DMS114 treated with DMSO at 0.1 percent for 48 hours (cell line): ENCODE measurements around the gene CSTPP1.

Experiments used
- DNase-seq: peaks from one replicate; lab custom pipeline; 2025; ENCODE audit not compliant: unreplicated experiment; lab: John Stamatoyannopoulos, UW

Gene CSTPP1

DNA sequence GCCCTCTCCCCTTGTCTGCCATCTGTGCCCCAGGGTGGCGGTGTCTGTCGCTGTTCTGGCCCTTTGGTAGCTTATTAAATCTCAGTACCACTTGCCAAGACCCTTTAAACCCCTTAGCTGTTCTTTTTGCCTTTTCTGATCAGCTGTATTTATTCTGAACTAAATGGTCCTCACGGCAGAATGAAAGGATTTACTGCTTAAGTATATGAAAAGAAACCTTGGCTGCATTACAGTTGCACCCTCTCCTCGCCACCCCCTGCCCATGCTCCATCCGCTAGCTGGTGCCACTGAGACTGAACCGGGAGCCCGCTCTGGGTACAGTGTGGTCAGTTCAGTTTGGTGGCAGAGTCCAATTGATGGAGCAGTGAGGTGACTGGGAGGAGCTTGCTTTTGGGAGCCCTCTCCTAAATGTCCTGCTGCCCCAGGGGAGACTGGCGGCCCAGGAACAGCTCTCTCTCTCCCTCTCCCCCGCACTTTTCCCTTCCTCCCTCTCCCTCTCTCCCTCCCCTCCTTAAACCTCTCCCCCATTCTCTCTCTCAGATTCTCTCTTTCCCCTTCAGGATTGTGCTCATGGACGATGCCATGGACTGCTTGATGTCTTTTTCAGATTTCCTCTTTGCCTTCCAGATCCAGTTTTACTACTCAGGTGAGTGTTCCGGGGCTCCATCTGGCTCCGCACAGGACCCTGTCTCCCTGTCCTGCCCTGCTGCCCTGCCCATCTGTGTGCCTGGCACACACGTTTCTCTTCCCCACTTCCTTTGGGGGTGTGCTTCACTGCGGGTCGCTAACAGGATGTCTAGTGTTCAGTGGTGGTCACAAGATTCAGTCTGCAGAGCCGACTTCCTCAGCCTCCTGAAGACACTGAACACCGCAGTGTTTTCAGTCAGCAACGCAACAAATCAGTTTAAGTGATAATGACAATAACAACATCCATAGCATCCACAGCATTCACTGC, 218.3 kb downstream of the CSTPP1 start:
- DNase-seq = no peak

DNA sequence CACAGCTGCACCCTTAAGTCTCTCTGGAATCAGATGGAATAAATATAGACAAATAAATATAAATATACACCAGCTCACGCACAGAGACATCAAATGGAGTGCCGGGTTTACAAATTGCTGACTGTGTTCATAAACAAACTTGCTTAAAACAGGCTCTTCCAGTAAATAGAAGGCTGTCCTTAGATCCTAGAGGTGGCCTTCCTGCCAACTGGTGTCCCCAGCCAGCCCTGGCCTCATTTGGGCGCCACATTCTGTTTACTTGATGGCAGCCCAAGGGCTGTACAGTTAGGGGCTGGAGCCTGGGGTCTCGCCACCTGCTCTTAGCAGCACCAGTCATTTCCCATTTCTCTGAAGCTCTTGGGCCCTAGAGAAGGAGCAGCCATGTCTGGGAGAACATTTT, 219.3 kb downstream of the CSTPP1 start:
- DNase-seq = no peak

GRCh38 chr11:47156333-47156732, 219.8 kb downstream of the CSTPP1 start:
- DNase-seq = no peak

DNA sequence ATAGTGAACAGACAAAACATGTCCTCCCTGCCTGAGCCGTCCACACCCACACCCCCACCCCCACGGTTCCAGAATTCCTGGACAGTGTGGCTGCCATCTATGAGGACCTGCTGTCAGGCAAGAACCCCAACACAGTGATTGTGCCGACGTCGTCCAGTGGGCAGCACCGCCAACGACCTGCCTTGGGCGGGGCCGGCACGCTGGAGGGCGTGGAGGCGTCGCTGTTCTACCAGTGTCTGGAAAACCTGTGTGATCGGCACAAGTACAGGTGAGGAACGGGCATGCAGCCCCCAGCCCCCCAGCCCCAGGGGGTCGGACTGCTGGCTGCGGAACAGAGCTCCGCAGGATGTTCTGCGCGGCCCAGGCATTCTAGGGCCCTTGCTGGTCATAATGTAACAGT, 220.4 kb downstream of the CSTPP1 start:
- DNase-seq = no peak

- no peak for DNase-seq
Measured at GRCh38 chr11:47157805-47158204, 221.2 kb downstream of the CSTPP1 start.

- no peak for DNase-seq
Measured at GRCh38 chr11:47158242-47158641, 221.7 kb downstream of the CSTPP1 start.

DNA sequence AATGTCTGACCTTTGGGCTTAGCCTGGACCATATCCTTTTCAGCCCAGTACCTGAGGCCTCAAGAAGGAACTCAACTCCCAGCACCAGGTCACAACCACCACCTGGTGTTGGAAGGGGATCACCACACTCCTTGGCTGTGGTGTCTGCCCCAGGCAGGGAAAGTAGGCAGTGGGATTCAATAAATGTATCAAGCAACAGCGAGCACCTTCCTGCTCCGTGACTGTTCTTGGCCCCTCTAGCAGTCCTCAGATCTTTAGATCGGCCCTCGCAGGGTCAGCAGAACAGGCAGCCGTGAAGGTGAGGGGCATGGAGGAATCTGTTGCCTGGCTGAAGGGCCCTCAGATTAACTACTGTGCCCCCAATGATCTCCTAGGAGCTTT, 224.2 kb downstream of the CSTPP1 start:
- DNase-seq = no peak

- DNase-seq = peak; percentile 20
Measured at GRCh38 chr11:47161134-47161854, 224.7 kb downstream of the CSTPP1 start.

GRCh38 chr11:47161890-47162289, 225.3 kb downstream of the CSTPP1 start:
- no peak for DNase-seq

DNA sequence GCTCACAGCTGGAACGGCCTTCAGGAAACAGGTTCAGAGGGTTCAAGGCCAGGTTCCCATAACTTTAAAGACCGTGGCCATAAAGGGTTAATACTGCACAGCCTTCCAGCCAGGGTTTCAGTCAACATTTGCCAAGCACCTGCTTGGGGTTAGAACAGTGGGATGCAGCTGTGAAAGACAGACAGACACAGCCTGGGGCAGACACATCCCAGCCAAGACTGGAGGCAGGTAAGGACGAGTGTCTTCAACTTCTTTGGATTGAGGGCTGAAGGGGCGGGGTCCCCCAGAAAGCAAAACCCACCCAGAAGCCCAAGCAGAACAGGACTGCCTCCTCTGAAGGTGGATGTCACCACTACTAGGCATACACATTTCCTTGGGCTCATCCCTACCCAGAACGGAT, 225.9 kb downstream of the CSTPP1 start:
- DNase-seq = no peak

- DNase-seq = no peak
Measured at GRCh38 chr11:47163193-47163592, 226.6 kb downstream of the CSTPP1 start.

DNA sequence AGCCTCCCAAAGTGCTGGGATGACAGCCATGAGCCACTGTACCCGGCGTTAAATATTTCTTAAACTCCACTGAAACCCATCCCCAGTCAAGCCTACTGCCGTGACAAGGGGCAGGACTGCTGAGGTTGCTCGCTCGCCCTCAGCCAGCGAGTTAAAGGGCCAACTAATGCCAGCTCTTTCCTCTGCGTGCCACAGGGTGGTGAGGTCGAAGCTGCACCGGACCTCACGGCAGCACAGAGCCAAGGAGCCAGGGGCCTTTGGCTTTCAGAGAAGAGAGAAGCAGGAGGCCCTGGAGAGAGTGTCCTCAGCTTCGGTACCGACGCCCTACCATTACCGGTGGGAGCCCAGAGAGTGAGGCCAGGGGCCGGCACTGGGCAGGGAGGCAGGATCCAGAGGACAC, 227.3 kb downstream of the CSTPP1 start:
- no peak for DNase-seq

GRCh38 chr11:47164321-47164720, 227.8 kb downstream of the CSTPP1 start:
- no peak for DNase-seq

- no peak for DNase-seq
Measured at GRCh38 chr11:47165253-47165840, 228.8 kb downstream of the CSTPP1 start.

DNA sequence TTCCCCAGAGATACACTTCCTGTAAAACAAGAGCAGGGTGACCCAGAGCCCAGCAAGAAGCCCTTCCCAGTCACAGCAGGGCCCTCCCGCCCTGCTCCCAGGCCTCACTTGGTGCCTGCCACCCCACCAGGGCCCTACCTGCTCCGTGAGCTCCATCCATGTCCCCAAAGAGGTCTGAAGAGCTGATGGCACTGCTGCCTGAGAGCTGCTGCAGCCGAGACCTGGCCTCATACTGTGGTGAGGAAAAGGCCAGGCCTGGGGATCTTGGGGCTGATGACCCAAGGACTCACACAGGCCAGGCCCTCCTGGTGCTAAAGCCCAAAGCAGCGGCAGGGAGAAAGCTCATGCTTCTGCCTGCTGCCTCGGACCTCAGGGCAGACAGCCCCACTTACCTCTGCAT, 229.8 kb downstream of the CSTPP1 start:
- no peak for DNase-seq

DNA sequence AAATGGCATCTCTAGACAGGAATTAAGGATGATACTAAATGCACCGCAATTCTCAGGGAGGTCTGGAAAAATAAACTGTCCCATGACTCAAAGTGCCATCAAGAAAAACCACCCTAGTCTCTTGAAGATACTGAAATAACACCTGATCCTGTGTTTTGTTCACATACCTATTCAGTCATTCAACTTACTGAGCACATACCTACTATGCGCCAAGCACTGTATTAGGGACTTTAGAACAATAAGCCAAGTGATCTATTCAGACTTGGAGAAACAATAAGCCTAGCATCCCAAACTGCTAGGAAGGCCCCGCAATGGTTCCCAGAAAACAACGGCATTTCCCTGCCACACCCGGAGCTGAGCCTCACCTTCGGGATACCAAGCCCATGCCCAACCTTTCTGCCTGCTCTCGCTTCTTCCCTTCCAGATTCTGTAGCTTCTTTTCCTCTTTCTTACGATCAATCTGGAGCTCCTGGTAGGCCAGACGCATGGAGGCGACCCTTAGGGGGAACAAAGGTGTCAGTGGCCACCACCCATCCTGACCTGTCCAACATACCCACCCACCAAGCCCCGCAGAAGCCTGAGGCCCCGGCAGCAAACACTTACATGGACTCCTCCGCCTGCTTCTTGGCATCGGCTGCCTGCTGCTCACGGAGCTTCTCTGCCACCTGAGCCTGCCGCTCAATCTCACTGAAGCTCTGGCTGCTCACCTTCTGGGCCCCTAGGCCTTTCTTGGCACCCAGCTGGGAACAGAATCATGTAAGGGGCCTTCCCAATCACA, 234.7 kb downstream of the CSTPP1 start:
- DNase-seq = no peak

DNA sequence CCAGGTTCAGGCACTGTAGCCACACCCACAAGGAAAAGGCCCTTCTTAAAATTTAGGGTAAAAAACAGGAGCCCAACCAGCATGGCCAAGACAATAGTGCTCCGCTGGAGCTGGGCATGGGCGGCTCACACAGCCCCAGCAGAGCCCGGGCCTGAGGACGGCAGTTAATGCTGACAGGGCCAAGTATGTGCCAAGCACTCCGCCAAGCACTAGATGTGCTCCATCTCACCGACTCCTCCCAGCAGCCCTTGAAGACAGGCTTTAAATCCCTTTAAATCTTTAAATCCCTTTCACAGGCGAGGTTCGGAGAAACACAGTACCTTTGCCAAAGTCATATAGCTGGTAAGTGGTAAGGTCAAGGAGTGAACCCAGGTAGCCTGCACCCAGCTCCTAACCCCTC, 235.3 kb downstream of the CSTPP1 start:
- no peak for DNase-seq

DNA sequence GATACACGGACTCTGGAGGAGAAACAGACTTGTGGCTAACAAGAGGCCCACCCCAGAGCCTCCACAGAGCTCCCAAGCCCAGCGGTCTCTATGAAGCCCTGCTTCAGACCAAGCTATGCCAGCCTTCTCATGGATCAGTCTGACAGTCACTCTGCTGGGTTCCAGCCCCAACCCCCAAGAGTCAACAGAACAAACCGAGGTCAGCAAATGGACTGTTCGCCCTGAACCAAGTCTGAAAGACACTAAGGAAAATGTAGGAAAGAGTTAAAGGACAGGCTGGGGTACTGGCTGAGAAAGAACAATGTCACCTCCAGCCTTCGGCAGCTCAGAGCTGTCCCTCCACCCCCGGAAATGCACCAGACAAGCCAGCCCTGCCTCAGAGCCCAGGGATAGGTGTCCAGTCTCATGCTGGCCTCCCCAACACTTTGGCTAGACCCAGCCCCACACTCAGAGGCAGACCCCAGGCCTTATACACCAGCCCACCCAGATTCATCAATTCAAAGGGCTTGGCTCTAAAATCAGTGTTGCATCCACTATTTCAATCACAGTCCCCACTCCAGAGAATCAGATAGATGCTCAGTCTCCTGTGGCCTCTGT, 236.3 kb downstream of the CSTPP1 start:
- DNase-seq = no peak

DNA sequence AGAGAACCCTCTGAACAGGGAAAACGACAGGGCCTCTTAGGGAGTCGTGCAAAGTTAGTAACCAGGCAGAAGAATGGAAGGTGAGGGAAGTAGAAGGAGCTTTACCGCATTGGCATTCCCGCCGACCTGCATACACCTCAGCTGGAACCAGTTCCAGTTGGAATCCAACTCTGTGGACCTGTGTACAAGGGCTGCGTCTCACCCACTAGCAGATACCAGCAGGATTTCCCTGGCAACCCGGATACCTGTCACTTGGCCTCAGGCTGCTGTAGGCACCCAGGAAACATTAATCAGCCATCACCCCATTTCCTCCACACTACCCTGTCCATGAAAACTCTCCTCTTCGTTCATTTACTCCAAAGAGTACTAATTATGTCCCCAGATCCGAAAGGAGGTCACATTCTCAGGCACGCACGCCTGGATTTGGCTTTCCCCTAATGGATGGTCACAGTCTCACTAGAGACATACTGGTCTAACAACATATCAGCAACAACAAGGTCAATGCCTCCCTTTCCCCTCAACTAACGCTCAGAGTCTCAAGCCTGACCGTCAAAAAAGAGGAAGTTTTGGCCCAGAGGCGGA, 239.3 kb downstream of the CSTPP1 start:
- DNase-seq = no peak
